A204.1 (cell line): Measurements from ENCODE around the gene HDHD3.
"Not testable (repeated sequence)": the region's sequence is repeated elsewhere in the genome, so short reads cannot be mapped to it uniquely, and the experiment has no call there.

Experiments used
- FAIRE-seq: peaks from 2 replicates; lab custom pipeline; 2012; peaks lifted over from hg19 to GRCh38; lab: Jason Lieb, UNC

HDHD3 gene

GRCh38 chr9:113376634-113377567 is at the start of gene HDHD3:
Gene HDHD3 (minus strand): TSS chr9:113376986. CDS start chr9:113374354, 2,632 bp downstream.
- FAIRE-seq = no peak

DNA sequence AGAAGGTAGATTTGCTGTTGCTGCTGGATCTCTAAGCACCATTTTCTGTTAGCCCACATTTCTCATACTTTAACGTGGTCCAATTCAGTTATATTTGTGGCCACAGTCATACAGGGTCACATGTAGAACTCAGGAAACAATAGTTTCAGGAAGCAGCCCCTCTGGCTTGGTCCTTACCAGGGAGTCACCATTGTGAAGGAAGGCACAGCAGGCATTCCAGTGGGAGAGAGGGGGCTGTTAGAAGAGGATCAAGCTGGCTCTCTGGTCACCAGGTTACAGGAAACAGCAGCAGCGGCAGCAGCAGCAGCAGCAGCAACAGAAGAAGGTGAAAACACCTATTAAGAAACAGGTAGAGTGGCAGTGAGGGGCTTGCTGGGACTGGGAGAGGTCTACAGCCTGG is 48.3 kb upstream of the HDHD3 start:
- FAIRE-seq = no peak

GRCh38 chr9:113421726-113422125 is 44.9 kb upstream of the HDHD3 start:
- no peak for FAIRE-seq

DNA sequence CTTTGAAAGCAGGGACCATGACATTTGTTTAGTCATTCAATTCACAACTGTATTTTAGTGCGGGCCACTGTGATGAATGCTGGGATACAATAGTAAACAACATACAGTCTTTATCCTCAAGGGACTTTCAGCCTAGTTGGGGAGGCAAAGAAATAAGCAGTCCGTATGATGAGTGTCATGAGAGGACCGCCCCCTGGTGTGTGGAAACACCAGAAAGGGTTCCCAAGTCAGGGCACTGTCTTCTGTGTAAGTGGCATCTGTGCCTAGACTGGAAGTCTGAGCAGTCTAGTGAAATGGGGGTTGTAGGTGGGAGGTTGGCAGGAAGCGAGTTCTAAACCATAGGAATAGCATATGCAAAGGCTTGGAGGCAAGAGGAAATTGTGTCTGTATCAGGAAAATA is 40.6 kb upstream of the HDHD3 start:
- FAIRE-seq = no peak

DNA sequence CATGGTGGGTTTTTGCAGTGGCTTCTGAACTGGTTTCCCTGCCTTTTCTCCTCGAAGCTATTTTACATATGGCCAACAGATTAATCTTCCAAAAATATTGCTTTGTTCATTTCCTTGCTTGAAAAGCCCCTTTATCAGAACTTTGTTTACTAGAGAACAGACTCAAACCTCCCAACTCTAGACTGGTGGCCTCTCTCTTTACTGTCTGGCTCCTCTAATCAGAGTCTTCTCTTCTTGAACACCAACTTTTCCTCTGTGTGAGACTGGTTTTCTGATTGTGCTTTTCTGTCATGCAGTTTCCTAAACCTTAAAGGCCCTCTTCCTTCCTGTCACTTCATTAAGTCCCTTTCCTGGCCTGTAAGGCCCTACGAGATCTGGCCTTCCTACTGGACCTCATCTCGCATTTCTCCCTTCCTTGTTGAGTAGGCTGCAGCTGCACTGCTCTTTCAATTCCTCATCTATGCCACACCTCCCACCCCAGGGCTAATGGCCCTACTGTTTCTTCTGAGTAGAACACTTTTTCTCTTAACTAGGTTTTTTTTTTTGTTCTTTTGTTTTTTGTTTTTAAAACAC is 39.4 kb upstream of the HDHD3 start:
- no peak for FAIRE-seq

GRCh38 chr9:113410207-113410864 is 33.5 kb upstream of the HDHD3 start, which contains the start of the genes C9orf43 and POLE3:
Gene C9orf43 (plus strand): TSS chr9:113410747. CDS start chr9:113413494, 2,747 bp downstream.
Gene POLE3 (minus strand): TSS chr9:113410675. CDS start chr9:113410293, 382 bp downstream.
- no peak for FAIRE-seq

DNA sequence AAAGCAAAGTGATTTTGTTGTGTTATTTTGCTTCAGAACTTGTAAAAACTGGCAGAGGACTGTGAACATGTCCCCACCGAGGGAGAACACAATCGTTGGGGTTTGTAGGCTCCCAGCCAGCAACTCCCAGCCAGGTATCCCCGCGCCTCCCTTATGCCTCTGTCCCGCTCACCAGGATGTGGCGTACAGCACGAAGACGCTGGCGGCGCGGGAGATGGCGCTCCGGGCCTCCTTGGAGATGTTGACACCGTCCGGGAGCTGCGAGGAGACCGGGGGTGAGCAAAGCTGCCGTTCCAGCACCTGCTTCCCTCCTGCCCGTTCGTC is 33.1 kb upstream of the HDHD3 start:
- FAIRE-seq = no peak

DNA sequence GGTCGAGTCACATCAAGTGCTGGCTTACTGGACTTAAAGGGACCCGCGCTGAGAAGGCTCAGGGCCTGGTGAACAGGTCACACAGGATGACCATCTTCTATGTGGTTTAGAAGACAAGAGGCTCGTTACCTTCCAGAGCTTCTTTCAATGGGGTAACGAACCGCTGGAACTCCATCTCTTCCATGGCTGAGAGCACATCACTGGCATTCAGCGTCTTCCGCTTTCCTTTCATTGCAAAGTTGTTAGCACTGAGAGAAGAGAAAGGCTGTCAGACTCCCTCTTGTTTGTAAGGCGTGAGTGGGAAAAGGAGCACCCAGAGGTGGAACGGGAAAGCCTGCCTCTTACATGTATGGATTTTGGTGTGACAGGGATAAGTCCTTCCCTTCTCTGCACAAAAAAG is 32.7 kb upstream of the HDHD3 start:
- no peak for FAIRE-seq

GRCh38 chr9:113406873-113407511 is 30.2 kb upstream of the HDHD3 start:
- FAIRE-seq = not testable (repeated sequence)

DNA sequence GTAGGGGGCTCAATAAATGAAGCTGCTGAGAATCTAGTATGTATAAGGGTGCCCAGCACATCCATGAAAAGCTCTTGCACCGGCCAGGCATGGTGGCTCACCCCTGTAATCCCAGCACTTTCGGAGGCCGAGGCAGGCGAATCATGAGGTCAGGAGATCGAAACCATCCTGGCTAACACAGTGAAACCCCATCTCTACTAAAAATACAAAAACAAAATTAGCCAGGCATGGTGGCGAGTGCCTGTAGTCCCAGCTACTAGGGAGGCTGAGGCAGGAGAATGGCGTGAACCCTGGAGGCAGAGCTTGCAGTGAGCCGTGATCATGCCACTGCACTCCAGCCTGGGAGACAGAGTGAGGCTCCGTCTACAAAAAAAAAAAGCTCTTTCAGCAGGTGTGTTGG is 29.6 kb upstream of the HDHD3 start:
- not testable (repeated sequence) for FAIRE-seq

DNA sequence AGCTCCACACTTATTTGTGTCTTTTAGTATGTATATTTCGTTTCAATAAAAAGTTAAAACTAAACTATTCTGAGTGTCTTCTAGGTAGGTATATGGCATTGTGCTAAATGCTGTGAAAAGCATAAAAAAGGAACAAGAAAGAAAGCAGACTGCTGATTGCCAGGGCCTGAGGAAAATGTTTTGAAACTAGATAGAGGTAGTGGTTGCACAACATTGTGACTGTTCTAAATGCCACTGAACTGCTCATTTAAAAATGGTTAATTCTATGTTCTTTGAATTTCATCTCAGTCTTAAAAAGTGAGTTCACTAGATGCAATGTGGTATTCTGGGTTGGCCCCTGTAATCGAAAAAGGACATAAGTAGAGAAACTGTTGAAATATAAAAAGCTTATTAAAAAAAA is 26.9 kb upstream of the HDHD3 start:
- FAIRE-seq = no peak

GRCh38 chr9:113401027-113401792 is 24.4 kb upstream of the HDHD3 start, which contains the start of gene ALAD:
Gene ALAD (minus strand): TSS chr9:113401284. CDS start chr9:113393559, 7,725 bp downstream.
- peak; percentile 93 for FAIRE-seq

DNA sequence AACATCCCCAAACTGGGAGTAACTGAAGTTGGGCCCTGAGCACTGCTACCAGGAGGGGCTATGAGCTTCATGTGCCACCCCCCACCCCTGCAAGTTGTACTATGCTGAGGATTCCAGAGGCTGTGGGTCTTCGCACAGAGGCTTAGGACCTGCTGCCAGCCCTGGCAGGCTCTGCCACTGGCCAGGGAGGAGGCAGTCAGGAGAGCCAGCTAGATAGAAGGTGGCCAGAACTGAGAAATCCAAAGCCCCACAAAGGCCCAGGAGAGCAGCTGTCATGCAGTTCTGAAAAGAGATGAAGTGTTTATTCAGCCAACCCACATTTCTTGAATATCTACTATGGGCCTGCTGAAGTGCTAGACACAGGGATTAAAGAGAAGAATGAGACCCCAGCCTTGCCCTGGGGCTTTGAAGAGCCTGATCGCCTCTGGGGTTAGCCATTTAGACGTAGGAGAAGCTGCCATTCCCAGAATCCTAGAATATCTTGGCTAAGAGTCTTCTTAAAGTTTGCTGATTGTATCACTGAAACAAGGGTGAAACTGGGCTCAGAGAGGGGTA is 22.9 kb upstream of the HDHD3 start:
- FAIRE-seq = no peak

DNA sequence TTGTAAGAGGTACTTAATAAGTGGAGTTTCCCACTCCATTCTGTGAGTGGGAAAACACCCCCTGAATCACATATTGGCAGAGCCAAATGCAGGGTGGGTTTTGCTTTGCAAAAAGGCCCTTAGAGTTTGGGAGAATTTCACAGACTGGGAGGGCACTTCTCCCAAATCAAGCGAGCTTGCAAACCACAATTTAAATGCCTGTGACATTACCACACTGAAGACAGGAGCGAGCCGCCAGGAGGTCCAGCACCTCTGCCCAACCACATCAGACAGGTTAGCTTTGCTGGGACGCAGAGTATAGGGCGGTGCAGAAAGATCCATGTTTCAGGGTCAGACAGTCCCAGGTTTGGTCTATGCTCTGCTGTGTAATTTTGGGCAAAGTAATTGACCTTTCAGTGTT is 22.0 kb upstream of the HDHD3 start:
- FAIRE-seq = no peak

GRCh38 chr9:113397203-113397631 is 20.4 kb upstream of the HDHD3 start:
- no peak for FAIRE-seq

DNA sequence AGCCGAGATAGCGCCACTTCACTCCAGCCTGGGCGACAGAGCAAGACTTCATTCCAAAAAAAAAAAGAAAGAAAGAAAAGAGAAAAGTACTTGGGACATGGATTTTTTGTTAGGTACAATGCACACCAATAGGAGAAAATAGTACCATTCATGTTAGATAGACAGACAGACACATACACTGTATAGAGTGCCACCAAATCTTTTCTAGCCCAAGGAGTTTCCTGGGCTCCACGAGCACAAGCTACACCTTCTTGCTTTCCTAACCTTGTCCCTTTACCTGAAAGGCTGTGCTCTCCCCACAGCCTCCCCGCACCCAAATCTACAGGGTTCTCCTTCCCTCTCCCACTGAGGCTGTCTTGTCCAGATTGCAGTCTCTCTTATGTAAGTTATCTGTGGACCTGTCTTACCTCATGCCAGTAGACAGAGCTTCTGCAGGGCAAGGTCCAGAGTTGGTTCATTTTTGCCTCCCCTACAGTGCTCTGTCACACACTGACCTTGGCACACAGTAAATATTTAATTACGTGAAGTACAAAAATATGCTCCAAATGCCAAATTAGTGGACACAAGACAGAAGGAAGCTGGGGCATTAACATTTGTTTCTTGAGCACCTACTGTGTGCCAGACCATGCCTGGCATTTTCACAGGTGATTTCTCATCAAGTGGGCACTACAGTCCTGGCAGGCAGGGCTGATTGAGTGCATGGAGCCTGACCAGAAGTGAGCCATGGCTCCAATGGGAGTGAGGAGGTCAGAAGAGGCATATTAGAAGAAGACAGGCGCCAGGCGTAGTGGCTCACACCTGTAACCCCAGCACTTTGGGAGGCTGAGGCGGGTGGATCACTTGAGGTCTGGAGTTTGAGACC is 18.4 kb upstream of the HDHD3 start:
- FAIRE-seq = no peak

- FAIRE-seq = no peak
Observed at GRCh38 chr9:113393281-113393680, 16.5 kb upstream of the HDHD3 start.

- FAIRE-seq = no peak
Observed at GRCh38 chr9:113391917-113392316, 15.1 kb upstream of the HDHD3 start.

DNA sequence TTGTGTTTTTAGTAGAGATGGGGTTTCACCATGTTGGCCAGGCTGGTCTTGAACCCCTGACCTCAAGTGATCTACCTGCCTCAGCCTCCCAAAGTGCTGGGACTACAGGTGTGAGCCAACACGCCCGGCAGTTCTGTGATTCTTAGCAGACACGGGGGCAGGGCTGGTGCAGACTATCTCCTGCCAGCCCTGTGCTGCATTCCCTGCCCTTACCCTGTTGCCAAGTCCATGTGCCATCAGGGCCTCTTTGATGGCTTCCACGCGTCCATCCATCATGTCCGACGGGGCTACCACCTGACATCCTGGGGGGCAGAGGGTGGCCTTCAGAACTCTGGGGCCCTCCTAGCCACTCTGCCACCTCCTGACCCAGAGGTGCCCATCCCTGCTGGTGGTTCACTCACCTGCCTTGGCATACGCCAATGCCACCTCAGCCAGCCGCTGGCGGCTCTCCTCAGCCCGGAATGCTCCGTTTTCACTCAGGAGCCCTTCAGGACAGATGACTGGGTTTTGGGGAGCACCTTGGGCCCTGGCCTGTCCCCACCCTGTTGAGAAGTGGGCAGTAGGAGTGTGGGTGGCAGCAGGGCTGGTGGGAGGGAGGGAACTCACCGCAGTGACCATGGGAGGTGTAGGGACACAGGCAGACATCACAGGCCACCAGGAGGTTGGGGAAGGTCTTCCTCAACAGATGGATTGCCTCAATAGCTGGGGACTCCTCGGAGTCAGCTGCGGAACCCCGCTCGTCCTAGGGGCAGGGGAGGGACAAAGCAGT is 13.6 kb upstream of the HDHD3 start:
- no peak for FAIRE-seq

DNA sequence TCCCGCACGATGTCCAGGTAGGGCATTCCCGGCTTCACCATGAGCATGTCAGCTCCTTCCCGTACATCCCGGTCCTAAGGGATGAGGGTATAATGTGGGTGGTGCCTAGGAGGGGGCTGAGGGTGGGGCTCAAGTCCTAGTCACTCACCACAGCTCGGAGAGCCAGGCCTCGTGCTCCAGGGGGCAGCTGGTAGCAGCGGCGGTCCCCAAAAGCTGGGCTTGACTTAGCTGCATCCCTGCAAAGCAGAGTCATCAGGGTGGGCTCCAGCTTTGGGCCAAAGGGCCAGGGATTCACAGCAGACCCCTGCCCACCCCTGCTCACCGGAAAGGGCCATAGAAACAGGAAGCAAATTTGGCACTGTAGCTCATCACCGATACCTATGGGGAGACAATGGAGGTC is 12.7 kb upstream of the HDHD3 start:
- no peak for FAIRE-seq
